Measurements from ENCODE around the gene B3GALT6.

DNA sequence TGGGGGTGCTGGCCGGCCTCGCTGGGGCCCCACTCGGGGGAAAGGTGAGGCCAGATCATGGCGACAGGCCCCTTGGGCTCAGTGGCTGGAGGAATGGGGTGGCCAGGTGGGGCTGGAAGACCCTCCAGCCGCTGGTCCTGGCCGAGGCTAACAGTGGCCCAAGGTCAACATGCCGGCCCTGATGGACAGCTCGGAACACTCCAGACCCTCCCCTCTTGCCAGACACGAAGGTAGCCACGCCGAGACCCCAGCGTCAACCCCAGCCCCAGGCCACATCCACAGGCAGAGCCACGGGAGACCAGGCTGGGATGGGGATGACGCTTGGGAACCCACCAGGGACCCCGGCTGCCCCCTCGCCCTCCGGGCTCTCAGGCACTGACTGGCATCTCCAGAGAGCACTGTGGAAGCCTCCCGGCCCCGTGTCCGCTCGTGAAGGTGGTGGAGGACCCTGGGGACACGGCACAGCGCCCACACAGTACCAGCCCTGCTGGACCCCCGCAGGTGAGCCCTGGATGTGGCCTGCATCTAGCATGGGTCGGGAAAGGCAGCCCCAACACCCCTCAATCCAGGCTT lies 15.4 kb downstream of the B3GALT6 start:
- TF ChIP-seq POLR2A (IDR thresholded peaks at IDR 0.05), result no peak
- TF ChIP-seq, protein P1, sequence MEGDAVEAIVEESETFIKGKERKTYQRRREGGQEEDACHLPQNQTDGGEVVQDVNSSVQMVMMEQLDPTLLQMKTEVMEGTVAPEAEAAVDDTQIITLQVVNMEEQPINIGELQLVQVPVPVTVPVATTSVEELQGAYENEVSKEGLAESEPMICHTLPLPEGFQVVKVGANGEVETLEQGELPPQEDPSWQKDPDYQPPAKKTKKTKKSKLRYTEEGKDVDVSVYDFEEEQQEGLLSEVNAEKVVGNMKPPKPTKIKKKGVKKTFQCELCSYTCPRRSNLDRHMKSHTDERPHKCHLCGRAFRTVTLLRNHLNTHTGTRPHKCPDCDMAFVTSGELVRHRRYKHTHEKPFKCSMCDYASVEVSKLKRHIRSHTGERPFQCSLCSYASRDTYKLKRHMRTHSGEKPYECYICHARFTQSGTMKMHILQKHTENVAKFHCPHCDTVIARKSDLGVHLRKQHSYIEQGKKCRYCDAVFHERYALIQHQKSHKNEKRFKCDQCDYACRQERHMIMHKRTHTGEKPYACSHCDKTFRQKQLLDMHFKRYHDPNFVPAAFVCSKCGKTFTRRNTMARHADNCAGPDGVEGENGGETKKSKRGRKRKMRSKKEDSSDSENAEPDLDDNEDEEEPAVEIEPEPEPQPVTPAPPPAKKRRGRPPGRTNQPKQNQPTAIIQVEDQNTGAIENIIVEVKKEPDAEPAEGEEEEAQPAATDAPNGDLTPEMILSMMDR (IDR thresholded peaks at IDR 0.05), result no peak
- no peak for TF ChIP-seq EP300 (IDR thresholded peaks at IDR 0.05)

Measured in stomach (tissue), 4 donors.